SK-N-MC (cell line): ENCODE data around the gene ITPR3.

ENCODE experiments used
- DNase-seq: peaks from one replicate; pipeline ENCODE4 v3.0.0-alpha.2; 2011; ENCODE audit warnings: low read depth, low spot score
- H3K27ac ChIP-seq: fragments of 200-600 bp; sonication (generic); 2 replicates; pipeline ENCODE4 v1.5.1; 2016; ENCODE audit warnings: mixed run types
- H3K36me3 ChIP-seq: fragments of 200-600 bp; sonication (generic); 2 replicates; pipeline ENCODE4 v1.6.1; 2017; ENCODE audit warnings: antibody characterized with exemption, low read length, mixed read lengths; ENCODE audit not compliant: insufficient read depth
- H3K4me3 ChIP-seq: fragments of 200-600 bp; sonication (generic); 2 replicates; pipeline ENCODE4 v1.5.1; 2016
- H3K9ac ChIP-seq: fragments of 200-600 bp; sonication (generic); 2 replicates; pipeline ENCODE4 v1.8.0; 2017; ENCODE audit warnings: mixed run types, mixed read lengths; ENCODE audit not compliant: insufficient read length
- H3K9me3 ChIP-seq: fragments of 200-600 bp; sonication (generic); 2 replicates; pipeline ENCODE4 v1.6.1; 2017; ENCODE audit warnings: low read depth, mild to moderate bottlenecking, antibody characterized with exemption, low read length, moderate library complexity, mixed read lengths
- EZH2 ChIP-seq: fragments of 200-600 bp; sonication (generic); IDR thresholded peaks from one replicate; pipeline ENCODE4 v1.6.1; 2017; ENCODE audit warnings: antibody characterized with exemption
- FOXP2 ChIP-seq: optimal IDR thresholded peaks from 2 replicates; pipeline ENCODE3; 2011; ENCODE audit warnings: mild to moderate bottlenecking, moderate library complexity; ENCODE audit not compliant: insufficient read depth; ENCODE audit errors: extremely low read length, control extremely low read depth
- POLR2AphosphoS5 ChIP-seq: IDR thresholded peaks from 2 replicates; pipeline ENCODE4 v1.6.1; 2012; ENCODE audit warnings: mild to moderate bottlenecking, low read depth, low read length, borderline replicate concordance

Gene ITPR3

DNA sequence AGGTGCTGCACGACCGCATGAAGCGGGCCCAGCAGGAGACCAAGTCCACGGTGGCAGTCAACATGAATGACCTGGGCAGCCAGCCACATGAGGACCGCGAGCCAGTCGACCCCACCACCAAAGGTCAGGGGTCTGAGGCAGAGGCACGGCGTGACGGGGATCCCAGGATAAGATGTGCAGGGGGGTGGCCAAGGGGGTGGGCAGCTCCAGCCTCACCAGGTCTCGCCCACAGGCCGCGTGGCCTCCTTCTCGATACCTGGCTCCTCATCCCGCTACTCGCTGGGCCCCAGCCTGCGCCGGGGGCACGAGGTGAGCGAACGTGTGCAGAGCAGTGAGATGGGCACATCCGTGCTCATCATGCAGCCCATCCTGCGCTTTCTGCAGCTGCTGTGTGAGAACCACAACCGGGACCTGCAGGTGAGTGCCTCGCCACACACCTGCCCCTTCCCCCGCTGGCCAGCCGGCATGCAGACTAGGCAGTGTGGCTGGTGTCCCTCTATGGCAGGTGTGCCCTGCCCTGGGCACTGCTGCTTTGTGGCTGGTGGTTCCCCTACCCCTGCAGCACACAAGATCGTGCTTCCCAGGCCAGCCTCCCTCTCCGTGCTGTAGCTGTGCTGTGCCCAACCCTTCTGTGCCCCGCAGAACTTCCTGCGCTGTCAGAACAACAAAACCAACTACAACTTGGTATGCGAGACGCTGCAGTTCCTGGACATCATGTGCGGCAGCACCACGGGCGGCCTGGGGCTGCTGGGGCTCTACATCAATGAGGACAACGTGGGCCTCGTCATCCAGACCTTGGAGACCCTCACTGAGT lies 64.5 kb downstream of the ITPR3 start:
- no peak for DNase-seq
- TF ChIP-seq EZH2 (no peak), FOXP2 (no peak)
- H3K9ac ChIP-seq = no peak overlapping the region
- H3K4me3 ChIP-seq = no peak overlapping the region
- H3K27ac ChIP-seq = no peak overlapping the region
- no peaks in the 10 kb centered on the region for H3K9me3 ChIP-seq
- peaks cover 54% of the 10 kb centered on the region; the same call in 1 of the 2 replicates for H3K36me3 ChIP-seq

DNA sequence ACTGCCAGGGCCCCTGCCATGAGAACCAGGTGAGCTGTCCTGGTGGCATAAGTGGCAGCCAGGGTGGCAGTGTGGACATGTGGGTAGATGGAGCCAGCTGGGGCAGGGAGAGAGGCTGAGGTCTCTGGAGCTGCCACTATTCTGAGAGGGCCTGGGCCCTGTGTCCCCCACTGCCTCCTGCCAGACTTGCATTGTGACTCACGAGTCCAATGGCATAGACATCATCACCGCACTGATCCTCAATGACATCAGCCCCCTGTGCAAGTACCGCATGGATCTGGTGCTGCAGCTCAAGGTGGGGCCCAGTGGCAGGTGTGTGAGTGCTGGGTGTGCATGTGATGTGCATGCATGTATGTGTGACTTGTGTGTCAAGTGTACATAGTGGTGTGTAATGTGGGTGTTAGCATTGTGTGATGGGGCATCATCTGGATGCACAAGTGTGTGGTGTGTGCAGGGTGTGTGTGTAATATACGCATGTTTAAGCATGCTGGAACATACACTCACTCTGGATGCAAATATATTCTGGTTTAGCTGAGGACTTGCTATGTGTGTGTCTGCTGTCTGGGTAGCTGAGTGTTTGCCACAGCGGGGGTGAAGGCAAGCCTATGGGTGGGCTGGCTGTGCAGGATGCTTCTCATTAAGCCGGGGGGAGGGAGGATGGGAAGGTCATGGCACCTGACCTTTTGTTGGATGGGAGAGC lies 65.3 kb downstream of the ITPR3 start:
- H3K4me3 ChIP-seq = no peak overlapping the region
- no peak overlapping the region for H3K27ac ChIP-seq
- H3K9ac ChIP-seq = no peak overlapping the region
- H3K36me3 ChIP-seq = peaks cover 61% of the 10 kb centered on the region; the same call in 1 of the 2 replicates
- TF ChIP-seq POLR2AphosphoS5 (no peak), FOXP2 (no peak), EZH2 (no peak)
- DNase-seq = no peak
- no peaks in the 10 kb centered on the region for H3K9me3 ChIP-seq

DNA sequence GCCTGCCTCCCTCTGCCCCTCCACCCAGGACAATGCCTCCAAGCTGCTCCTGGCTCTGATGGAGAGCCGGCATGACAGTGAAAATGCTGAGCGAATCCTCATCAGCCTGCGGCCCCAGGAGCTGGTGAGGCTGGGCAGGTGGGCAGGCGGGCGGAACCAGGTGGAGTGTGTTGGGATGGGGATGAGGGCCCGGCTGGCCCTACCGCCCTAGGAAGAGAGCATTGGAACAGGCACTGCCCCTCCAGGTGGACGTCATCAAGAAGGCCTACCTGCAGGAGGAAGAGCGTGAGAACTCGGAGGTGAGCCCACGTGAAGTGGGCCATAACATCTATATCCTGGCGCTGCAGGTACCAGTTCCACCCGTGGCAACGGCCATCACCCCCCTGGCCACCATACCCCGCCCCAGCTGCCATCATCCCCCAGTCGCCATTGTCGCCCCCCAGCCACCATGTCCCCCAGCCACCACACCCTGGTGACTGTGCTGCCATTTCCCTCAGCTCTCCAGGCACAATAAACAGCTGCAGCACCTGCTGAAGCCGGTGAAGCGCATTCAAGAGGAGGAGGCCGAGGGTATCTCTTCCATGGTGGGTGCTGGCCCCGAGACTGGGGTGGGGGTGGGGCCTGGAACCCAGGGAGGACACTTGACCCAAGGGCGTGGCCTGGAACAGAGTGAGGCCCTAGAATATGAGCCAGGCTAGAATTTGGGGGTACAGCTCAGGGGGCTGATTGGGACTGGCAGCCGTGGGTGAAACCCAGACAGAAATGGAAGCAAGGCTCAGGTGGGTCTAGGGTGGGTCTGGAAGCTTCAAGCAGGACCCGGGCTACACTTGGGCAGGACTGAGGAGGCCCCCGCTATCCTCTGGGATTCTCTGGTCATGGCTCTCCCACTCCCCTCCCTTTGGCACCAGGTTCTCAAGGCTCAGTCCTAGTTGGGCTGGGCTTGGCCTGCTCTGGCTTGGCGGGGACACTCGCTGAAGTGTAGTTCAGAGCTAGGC lies 66.2 kb downstream of the ITPR3 start:
- no peak overlapping the region for H3K27ac ChIP-seq
- no peak overlapping the region for H3K9ac ChIP-seq
- DNase-seq = no peak
- TF ChIP-seq POLR2AphosphoS5 (no peak), FOXP2 (no peak), EZH2 (no peak)
- peaks cover 63% of the 10 kb centered on the region; the same call in 1 of the 2 replicates for H3K36me3 ChIP-seq
- no peaks in the 10 kb centered on the region for H3K9me3 ChIP-seq
- no peak overlapping the region for H3K4me3 ChIP-seq

DNA sequence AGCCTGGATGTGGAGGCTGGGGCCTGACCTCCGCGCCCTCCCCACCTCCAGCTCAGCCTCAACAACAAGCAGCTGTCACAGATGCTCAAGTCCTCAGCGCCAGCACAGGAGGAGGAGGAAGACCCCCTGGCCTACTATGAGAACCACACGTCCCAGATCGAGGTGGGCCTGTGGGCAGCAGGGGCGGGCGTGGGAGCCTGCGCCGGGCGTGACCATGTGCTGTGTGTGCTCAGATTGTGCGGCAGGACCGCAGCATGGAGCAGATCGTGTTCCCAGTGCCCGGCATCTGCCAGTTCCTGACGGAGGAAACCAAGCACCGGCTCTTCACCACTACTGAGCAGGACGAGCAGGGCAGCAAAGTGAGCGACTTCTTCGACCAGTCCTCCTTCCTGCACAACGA lies 66.9 kb downstream of the ITPR3 start:
- no peak overlapping the region for H3K27ac ChIP-seq
- H3K9ac ChIP-seq = no peak overlapping the region
- no peaks in the 10 kb centered on the region for H3K9me3 ChIP-seq
- no peak overlapping the region for H3K4me3 ChIP-seq
- TF ChIP-seq POLR2AphosphoS5 (no peak), FOXP2 (no peak), EZH2 (no peak)
- DNase-seq = no peak
- peaks cover 70% of the 10 kb centered on the region; the same call in 1 of the 2 replicates for H3K36me3 ChIP-seq

DNA sequence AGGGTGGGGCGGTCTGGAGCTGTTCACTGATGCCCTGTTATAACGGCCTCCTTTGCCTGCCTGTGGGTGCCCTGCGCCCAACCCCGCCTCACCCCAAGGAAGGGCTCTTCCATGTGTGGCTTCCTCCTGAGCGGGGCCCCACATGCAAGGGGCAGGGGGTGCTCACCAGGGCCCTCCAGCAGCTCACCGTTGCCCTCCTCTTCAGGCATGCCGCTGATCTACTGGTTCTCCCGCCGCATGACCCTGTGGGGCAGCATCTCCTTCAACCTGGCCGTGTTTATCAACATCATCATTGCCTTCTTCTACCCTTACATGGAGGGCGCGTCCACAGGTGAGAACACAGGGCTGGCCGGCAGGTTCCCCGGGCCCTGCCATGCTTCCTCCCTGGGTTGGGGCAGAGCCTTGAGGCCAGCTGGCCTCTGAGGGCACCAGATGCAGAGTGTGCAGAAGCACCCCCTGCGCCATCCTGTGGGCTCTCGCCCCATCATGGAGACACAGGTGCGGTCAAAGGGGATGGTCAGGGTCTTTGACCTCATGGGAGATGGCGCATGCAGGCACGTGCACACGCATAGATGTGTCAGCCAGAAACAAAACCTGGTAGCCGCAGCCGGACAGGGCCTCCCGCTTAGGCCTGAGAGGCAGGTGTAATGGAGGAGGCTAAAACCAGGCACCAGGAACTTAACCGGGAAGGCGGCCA lies 67.5 kb downstream of the ITPR3 start:
- Histone ChIP-seq H3K9ac (no peak overlapping the region), H3K27ac (no peak overlapping the region), H3K9me3 (no peaks in the 10 kb centered on the region), H3K36me3 (peaks cover 71% of the 10 kb centered on the region; the same call in 1 of the 2 replicates), H3K4me3 (no peak overlapping the region)
- DNase-seq = no peak
- TF ChIP-seq FOXP2 (no peak), POLR2AphosphoS5 (no peak), EZH2 (no peak)

DNA sequence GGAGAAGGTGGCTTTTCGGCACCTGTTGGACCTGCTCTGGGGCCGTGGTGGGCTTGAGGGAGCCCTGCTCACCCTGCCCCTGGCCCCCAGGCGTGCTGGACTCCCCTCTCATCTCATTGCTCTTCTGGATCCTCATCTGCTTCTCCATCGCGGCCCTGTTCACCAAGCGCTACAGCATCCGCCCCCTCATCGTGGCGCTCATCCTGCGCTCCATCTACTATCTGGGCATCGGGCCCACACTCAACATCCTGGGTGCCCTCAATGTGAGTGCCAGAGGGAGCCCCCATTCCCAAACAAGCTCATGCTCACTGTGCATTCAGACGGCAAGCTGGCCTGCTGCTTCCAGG lies 68.0 kb downstream of the ITPR3 start:
- no peak overlapping the region for H3K9ac ChIP-seq
- no peak for DNase-seq
- H3K9me3 ChIP-seq = no peaks in the 10 kb centered on the region
- H3K36me3 ChIP-seq = peaks cover 73% of the 10 kb centered on the region; the same call in 1 of the 2 replicates
- no peak overlapping the region for H3K27ac ChIP-seq
- TF ChIP-seq FOXP2 (no peak), POLR2AphosphoS5 (no peak), EZH2 (no peak)
- H3K4me3 ChIP-seq = no peak overlapping the region

DNA sequence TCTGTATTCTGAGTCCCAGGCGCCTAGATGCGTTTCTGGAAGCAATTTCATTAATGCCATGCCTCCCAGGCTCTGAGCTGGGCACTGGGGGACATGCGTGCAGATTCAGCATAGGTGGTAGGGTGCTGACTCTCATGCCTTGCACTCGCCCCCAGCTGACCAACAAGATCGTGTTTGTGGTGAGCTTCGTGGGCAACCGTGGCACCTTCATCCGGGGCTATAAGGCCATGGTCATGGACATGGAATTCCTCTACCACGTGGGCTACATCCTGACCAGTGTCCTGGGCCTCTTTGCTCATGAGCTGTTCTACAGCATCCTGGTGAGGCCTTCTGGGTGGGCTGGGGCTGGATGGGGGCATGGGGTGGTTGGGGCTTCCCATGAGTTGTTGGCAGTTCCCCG lies 68.8 kb downstream of the ITPR3 start:
- DNase-seq = no peak
- Histone ChIP-seq H3K4me3 (no peak overlapping the region), H3K9me3 (no peaks in the 10 kb centered on the region), H3K36me3 (peaks cover 69% of the 10 kb centered on the region; the same call in 1 of the 2 replicates), H3K27ac (no peak overlapping the region), H3K9ac (no peak overlapping the region)
- TF ChIP-seq POLR2AphosphoS5 = no peak
- TF ChIP-seq FOXP2 = no peak
- no peak for TF ChIP-seq EZH2
